Large intestine (tissue), 3 donors: ENCODE results near the gene ADAM19. TPM values are rescaled to one million over a fixed set of nuclear protein-coding genes. Genes with fewer than 3 reads are reported as not detected.

Source experiments
- DNase-seq, 2 donors: peaks; one replicate each; pipeline versions ENCODE4 v3.0.0 to v3.0.0-alpha.2; 2013
- H3K27ac ChIP-seq: one replicate; pipeline ENCODE4 v1.5.1; 2013; ENCODE audit warnings: low read length
- H3K27me3 ChIP-seq: 2 replicates; pipeline ENCODE4 v1.6.1; 2013; ENCODE audit warnings: low read length; ENCODE audit not compliant: control insufficient read depth, insufficient read depth
- H3K36me3 ChIP-seq: 2 replicates; pipeline ENCODE4 v1.6.1; 2013; ENCODE audit warnings: low read length; ENCODE audit not compliant: control insufficient read depth, insufficient read depth
- H3K4me1 ChIP-seq: one replicate; pipeline ENCODE4 v1.6.1; 2013; ENCODE audit warnings: low read length; ENCODE audit not compliant: control insufficient read depth, insufficient read depth
- H3K4me3 ChIP-seq: one replicate; pipeline ENCODE4 v1.5.1; 2013; ENCODE audit warnings: low read length
- H3K9me3 ChIP-seq: one replicate; pipeline ENCODE4 v1.6.1; 2013; ENCODE audit warnings: mild to moderate bottlenecking, low read depth, low read length, moderate library complexity; ENCODE audit not compliant: control insufficient read depth
- WGBS: methylation state at CpG from one replicate; pipeline ENCODE4 v1.1.5; 2013; ENCODE audit warnings: low lambda C conversion rate; ENCODE audit not compliant: insufficient coverage; 5-methylcytosine and 5-hydroxymethylcytosine counted together
- polyA plus RNA-seq: library from polyadenylated mRNA; unstranded; fragments of 120-200 nt; gene quantifications from one replicate; pipeline ENCODE4 v1.2.1, GENCODE V29; 2013

Gene ADAM19
- polyA plus RNA-seq, 1 donor, result 13.6 TPM

DNA sequence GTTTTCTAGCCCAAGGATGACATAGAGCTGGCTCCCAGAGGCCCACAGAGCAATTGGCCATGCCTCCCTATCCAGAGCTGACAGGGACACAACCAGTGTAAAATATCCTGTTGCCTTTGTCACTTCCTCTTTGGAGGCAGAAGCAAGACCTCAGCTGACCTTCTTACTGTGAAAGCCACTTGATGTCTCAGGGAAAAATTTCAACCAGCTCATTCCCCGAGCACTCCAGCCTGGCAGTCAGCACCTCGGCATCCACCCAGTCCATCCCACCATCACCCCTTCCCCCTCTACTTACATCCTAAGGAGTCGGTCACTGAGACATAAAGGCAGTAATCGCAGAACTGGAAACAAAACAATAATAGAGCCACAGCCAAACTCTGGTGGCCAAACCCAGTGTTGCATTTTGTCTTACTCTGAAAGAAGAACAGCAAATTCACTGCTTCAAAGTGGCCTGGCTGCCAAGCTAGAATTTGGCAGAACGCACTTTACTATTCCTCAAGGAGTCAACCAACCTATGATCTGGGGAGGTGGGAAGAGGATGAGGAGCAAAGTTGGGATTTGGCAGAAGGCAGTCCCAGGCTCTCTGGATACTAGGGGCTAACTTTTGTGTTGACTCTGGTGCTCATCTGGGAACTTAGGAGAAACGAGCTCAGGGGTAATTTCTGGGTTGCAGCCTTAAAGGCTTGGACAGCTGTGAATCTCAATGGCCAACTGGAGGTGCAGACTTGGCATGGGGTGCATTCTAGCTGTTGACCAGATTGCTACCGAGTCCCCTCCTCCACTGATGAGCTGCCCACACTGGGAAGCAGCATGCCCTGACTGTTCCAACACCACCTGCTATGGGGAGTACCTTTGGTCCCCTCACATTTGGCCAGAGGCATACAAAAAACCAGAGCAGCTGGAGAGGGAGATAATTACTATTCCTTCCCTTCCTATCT is 101.9 kb downstream of the ADAM19 start:
- WGBS, result no CpG with 5 or more reads among the region's 7 CpGs
- no peak overlapping the region for H3K27ac ChIP-seq

DNA sequence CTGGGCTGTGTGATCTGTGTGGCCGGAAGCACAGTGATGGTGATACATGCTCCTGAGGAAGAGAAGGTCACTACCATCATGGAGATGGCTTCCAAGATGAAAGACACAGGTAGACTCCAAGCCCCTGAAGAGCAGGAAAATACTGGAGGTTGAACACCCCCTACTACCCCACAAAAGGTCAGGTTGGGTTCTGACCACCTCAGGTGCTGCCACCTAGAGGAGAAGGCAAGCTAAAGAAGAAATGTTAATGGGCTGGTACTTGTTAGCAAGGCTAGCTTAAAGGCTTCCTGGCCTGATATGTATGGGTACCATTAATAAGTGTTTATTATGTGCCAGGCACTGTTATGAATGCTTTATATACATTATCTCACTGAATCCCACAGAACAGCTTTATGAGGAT is 103.9 kb downstream of the ADAM19 start:
- H3K27me3 ChIP-seq, result no peaks in the 10 kb centered on the region
- no peaks in the 10 kb centered on the region for H3K4me1 ChIP-seq
- no peak overlapping the region for H3K27ac ChIP-seq
- DNase-seq, result no peak
- H3K36me3 ChIP-seq, result no peaks in the 10 kb centered on the region
- H3K9me3 ChIP-seq, result no peaks in the 10 kb centered on the region
- WGBS, result no CpG with 5 or more reads among the region's 1 CpG
- H3K4me3 ChIP-seq, result no peak overlapping the region

More for the DNA sequence above, 101.9 kb downstream of the ADAM19 start:
- DNase-seq, result no peak
- Histone ChIP-seq H3K9me3 (no peaks in the 10 kb centered on the region), H3K27me3 (no peaks in the 10 kb centered on the region), H3K4me3 (no peak overlapping the region), H3K36me3 (no peaks in the 10 kb centered on the region), H3K4me1 (peaks cover 10% of the 10 kb centered on the region)

DNA sequence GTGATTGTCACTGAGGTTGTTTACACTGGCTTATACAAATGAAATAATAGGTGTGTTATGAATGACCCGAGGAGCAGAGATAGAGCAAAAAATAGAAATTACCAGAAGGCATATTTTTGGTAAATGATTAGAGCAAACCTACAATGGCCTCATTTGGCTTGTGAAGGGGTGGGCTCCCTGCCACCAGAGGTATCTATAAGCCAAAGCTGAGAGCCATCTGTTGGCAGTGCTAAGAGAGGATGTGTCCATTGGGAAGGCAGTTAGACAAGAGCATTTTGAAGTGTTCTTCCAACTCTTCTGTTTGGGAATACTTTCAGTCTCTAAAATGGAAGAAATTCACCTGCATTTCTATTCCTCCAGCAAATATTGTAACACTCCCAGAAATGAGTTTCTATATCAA is 104.9 kb downstream of the ADAM19 start:
- Histone ChIP-seq H3K27me3 (no peaks in the 10 kb centered on the region), H3K4me1 (no peaks in the 10 kb centered on the region), H3K36me3 (no peaks in the 10 kb centered on the region), H3K27ac (no peak overlapping the region), H3K9me3 (no peaks in the 10 kb centered on the region), H3K4me3 (no peak overlapping the region)
- 33% methylated on average over 1 of the region's 1 CpG for WGBS
- no peak for DNase-seq

DNA sequence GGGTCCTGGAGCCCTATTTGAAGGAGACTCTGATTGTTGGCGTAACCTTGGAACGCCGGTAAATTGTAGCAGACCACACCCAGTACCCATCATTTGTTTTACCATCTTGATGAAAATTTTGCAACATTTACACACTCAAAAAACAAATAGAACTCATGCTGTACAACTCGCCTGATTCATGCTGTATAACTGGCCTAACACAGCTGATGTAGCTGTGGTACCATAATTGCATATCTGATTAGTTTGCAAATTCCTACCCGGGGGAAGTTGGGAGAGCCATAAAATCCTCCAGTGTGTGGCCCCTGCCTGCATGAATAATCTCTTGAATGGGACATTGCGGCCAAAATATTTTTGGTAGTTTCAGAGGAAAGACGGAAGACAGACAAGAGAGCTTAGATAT is 105.9 kb downstream of the ADAM19 start:
- WGBS, result no CpG with 5 or more reads among the region's 7 CpGs
- no peak overlapping the region for H3K4me3 ChIP-seq

DNA sequence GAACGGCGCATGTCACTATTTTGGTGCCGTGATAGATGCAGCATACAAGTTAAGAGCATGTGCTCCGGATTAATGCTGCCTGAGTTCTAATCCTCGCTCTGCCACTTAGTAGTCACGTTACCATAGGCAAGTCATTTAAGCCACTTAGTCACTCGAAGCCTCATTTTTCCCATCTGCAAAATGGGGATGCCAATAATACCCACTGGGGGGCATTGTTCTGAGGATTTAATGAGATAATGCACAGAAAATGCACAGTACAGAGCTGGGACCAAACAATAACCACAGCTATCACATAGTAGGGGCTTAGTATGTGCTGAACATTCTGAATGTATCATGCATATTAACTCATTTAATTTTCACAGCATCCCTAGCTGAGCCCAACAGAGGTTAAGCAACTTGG is 106.5 kb downstream of the ADAM19 start:
- Histone ChIP-seq H3K9me3 (no peaks in the 10 kb centered on the region), H3K27ac (no peak overlapping the region), H3K36me3 (no peaks in the 10 kb centered on the region), H3K4me1 (no peaks in the 10 kb centered on the region), H3K27me3 (no peaks in the 10 kb centered on the region), H3K4me3 (no peak overlapping the region)
- WGBS, result 90% methylated on average over 2 of the region's 7 CpGs
- DNase-seq, result no peak

More for the DNA sequence above, 105.9 kb downstream of the ADAM19 start:
- no peaks in the 10 kb centered on the region for H3K4me1 ChIP-seq
- no peaks in the 10 kb centered on the region for H3K36me3 ChIP-seq
- DNase-seq, result no peak
- H3K27me3 ChIP-seq, result no peaks in the 10 kb centered on the region
- no peak overlapping the region for H3K27ac ChIP-seq
- no peaks in the 10 kb centered on the region for H3K9me3 ChIP-seq

DNA sequence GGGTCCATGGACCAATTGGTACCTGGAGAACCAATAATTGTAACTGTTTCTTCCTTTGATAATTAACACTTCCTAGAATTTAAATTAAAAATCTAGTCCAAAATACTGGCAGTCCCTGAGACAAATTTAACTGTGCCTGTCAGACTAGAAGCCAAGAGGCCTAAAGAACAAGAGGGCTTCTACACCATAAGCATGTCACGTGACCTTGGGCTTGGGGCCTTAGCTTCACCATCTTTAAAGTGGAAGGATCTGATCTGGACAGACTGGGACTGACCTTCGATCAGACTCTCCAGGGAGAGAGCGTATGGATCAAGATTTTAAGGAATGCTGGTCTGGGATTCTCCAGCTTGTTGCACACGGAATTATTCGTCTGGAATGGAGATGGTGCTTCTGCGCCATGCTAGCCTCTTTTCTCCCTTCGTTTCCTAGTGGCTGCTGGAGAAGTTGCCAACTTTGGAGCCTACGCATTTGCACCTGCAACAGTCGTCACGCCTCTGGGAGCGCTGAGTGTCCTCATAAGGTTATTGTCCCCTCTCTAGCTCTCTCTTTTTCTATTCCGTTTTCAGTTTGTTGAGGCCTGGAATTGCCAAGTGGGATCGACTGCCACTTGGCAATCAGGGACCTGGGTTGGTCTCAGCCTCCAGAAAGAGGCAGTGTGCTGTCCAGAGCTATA is 107.1 kb downstream of the ADAM19 start:
- H3K4me1 ChIP-seq, result no peaks in the 10 kb centered on the region
- no peaks in the 10 kb centered on the region for H3K27me3 ChIP-seq
- no peaks in the 10 kb centered on the region for H3K9me3 ChIP-seq
- no peak overlapping the region for H3K4me3 ChIP-seq
- no peak for DNase-seq
- no peak overlapping the region for H3K27ac ChIP-seq
- WGBS, result 100% methylated on average over 2 of the region's 13 CpGs
- no peaks in the 10 kb centered on the region for H3K36me3 ChIP-seq

DNA sequence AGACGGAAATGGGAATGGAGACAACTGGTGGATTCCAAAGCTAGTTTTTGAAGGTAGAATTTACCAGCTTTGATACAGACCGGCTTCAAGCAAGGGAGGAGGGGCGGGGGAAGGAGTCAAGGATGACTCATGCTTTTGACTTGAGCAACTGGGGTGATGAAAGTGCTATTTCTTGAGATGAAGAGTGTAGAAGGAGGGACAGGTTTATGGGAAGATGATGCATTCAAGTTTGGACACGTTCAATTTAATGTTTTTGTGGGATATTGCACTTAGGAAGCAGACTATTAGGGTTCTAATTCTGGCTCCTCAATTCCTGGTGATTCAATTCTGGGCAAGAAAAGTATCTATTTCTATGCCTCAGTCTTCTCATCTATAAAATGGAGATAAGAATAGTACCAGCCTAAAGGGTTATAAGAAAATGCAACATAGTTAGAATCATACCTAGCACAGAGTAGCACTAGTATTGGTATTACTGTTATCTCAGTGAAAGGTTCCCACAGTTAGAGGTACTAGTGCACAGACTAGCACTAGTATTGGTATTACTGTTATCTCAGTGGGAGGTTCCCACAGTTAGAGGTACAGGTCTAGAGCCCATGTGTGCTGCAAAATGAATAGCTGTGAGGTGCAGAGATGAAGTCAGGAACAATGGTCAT is 110.9 kb downstream of the ADAM19 start:
- H3K4me3 ChIP-seq, result no peak overlapping the region
- H3K4me1 ChIP-seq, result no peaks in the 10 kb centered on the region
- peak in 1 of 2 donors; percentile 32 for DNase-seq
- H3K27ac ChIP-seq, result no peak overlapping the region
- peaks cover 23% of the 10 kb centered on the region for H3K27me3 ChIP-seq
- WGBS, result no CpG with 5 or more reads among the region's 4 CpGs
- no peaks in the 10 kb centered on the region for H3K9me3 ChIP-seq
- no peaks in the 10 kb centered on the region for H3K36me3 ChIP-seq

DNA sequence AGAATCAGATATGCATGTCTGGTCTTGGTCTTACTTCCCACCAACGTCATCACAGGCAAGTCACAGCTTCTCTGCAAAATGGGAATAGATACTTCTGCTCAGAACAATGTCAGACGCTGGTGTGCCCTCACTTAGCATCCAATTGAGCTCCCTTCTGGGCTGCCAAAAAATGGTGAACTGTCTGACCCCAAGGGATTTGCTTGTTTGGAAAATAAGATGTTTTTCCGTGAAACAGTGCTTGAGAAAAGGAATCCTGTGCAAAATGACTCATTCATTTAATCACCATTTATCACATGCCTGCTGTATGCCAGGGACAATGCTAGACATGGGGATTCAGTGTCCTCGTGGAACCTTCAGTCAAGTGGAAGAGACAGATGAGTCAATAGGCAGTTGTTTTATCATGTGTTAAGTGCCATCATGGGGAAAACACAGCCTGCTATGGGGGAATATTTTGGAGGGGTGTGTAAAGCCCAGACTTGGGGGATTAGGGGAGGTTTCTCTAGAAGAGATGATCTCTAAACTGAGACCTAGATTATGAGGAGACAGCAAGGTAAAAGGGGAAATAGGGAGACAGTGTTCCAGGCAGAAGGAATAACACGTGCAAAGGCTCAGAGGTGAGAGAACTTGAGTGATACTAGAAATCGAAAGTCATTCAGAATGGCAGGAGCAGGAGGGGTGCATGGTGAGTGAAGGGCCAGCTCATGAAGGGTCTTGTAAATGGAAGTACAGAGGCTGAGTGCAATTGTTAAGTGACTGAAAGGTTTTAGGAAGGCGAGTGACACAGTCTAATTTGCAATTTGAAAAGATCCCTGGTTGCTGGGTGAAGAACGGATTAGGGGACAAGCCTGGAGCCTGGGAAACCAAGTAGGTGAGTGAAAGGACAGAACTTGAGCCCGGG is 111.7 kb downstream of the ADAM19 start:
- H3K36me3 ChIP-seq, result no peaks in the 10 kb centered on the region
- H3K9me3 ChIP-seq, result no peaks in the 10 kb centered on the region
- peaks cover 26% of the 10 kb centered on the region for H3K27me3 ChIP-seq
- H3K4me3 ChIP-seq, result no peak overlapping the region
- DNase-seq, result no peak
- H3K4me1 ChIP-seq, result no peaks in the 10 kb centered on the region
- no peak overlapping the region for H3K27ac ChIP-seq
- WGBS, result 61% methylated on average over 3 of the region's 9 CpGs

DNA sequence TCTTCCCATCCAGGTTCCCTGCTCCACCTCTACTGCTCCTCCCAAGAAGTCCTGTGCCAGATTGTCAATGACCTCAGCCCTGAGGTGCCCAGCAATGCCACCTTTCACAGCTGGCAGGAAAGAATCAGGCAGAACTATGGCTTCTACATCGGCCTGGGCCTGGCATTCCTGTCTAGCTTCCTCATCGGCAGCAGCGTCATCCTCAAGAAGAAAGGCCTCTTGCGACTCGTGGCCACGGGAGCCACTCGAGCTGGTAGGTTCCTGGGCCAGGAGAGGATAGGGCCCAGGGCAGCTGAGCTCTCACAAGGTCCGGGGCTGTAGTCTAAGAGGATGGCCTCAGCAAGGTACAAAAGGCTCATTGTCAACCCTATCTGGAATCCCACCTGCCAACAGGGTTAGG is 112.5 kb downstream of the ADAM19 start:
- DNase-seq, result no peak
- Histone ChIP-seq H3K4me1 (no peaks in the 10 kb centered on the region), H3K4me3 (no peak overlapping the region), H3K36me3 (no peaks in the 10 kb centered on the region), H3K27me3 (peaks cover 26% of the 10 kb centered on the region), H3K27ac (no peak overlapping the region), H3K9me3 (no peaks in the 10 kb centered on the region)
- no CpG with 5 or more reads among the region's 8 CpGs for WGBS
